Muscle layer of duodenum (tissue), 2 donors: ENCODE data around the gene PIGQ.

ENCODE experiments used
- H3K27ac ChIP-seq: one replicate; pipeline ENCODE4 v1.7.0; 2013; ENCODE audit warnings: mild to moderate bottlenecking, low read length
- H3K27me3 ChIP-seq: one replicate; pipeline ENCODE4 v1.7.0; 2013; ENCODE audit warnings: low read depth, mild to moderate bottlenecking, control low read depth, low read length
- H3K36me3 ChIP-seq, 2 donors: one replicate each; pipeline ENCODE4 v1.7.0; 2013; ENCODE audit warnings: low read length in 2 of 2, control low read depth in 1 of 2, mild to moderate bottlenecking in 1 of 2; ENCODE audit not compliant: insufficient read depth in 2 of 2, control insufficient read depth in 1 of 2
- H3K4me1 ChIP-seq, 2 donors: one replicate each; pipeline ENCODE4 v1.7.0; 2013; ENCODE audit warnings: low read length in 2 of 2, mild to moderate bottlenecking in 2 of 2, control low read depth in 1 of 2, moderate library complexity in 1 of 2; ENCODE audit not compliant: insufficient read depth in 2 of 2, control insufficient read depth in 1 of 2
- H3K4me3 ChIP-seq, 2 donors: one replicate each; pipeline ENCODE4 v1.7.0; 2013; ENCODE audit warnings: low read length in 2 of 2, low read depth in 1 of 2, mild to moderate bottlenecking in 1 of 2
- H3K9me3 ChIP-seq, 2 donors: one replicate each; pipeline ENCODE4 v1.7.0; 2013; ENCODE audit warnings: low read length in 2 of 2, control low read depth in 1 of 2, mild to moderate bottlenecking in 1 of 2; ENCODE audit not compliant: control insufficient read depth in 1 of 2
- donor health status: healthy.

The PIGQ gene

DNA sequence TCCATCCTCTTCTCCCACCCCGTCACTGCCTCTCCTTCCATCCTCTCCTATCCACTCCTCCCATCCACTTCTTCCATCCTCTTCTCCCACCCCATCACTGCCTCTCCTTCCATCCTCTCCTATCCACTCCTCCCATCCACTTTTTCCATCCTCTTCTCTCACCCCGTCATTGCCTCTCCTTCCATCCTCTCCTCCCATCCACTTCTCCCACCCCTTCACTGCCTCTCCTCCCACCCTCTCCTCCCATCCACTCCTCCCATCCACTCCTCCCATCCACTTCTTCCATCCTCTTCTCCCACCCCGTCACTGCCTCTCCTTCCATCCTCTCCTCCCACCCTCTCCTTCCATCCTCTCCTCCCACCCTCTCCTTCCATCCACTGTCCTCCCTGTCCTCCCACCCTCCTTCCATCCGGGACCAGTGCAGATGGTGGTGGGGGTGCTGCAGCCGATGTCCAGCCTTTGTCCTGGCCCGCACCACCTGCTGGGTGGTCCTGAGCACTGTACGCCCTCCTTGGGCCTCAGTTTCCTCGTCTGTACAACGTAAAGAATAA lies 62.1 kb downstream of the PIGQ start:
- Histone ChIP-seq H3K4me1 (peaks cover 0 to 37% of the 10 kb centered on the region in 2 donors), H3K27me3 (no peaks in the 10 kb centered on the region), H3K36me3 (peaks cover 0 to 33% of the 10 kb centered on the region in 2 donors), H3K4me3 (no peak overlapping the region), H3K27ac (no peak overlapping the region), H3K9me3 (no peaks in the 10 kb centered on the region)

GRCh38 chr16:632486-633335 lies 62.9 kb downstream of the PIGQ start:
- Histone ChIP-seq H3K27ac (no peak overlapping the region), H3K36me3 (peaks cover 0 to 27% of the 10 kb centered on the region in 2 donors), H3K4me1 (peaks cover 0 to 43% of the 10 kb centered on the region in 2 donors), H3K9me3 (no peaks in the 10 kb centered on the region), H3K4me3 (no peak overlapping the region), H3K27me3 (no peaks in the 10 kb centered on the region)

- no peak overlapping the region for H3K27ac ChIP-seq
- no peaks in the 10 kb centered on the region for H3K27me3 ChIP-seq
- peaks cover 0 to 48% of the 10 kb centered on the region in 2 donors for H3K4me1 ChIP-seq
- peaks cover 0 to 20% of the 10 kb centered on the region in 2 donors for H3K36me3 ChIP-seq
- no peaks in the 10 kb centered on the region for H3K9me3 ChIP-seq
- no peak overlapping the region for H3K4me3 ChIP-seq
Observed at GRCh38 chr16:633336-634050, 63.7 kb downstream of the PIGQ start.
